Esophagus muscularis mucosa (tissue), 4 donors: ENCODE results near the gene NLK. TPM values are rescaled to one million over a fixed set of nuclear protein-coding genes. Genes with fewer than 3 reads are reported as not detected.

Experiments used
- DNase-seq: peaks from one replicate; pipeline ENCODE4 v3.0.0-alpha.2; 2017; ENCODE audit errors: extremely low spot score
- H3K27ac ChIP-seq, 4 donors: fragments of 200-600 bp; sonication (generic); replicated peaks in 1 of 4; 1 replicate in 3 of 4; 2 replicates in 1 of 4; pipeline ENCODE4 v1.5.1; 2016 to 2019; ENCODE audit warnings: mild to moderate bottlenecking in 1 of 4
- H3K27me3 ChIP-seq, 4 donors: fragments of 200-600 bp; sonication (generic); one replicate each; pipeline versions ENCODE4 v1.5.1 to v1.6.0; 2016 to 2019
- H3K36me3 ChIP-seq, 4 donors: fragments of 200-600 bp; sonication (generic); one replicate each; pipeline ENCODE4 v1.5.1; 2016 to 2019
- H3K4me1 ChIP-seq, 4 donors: fragments of 200-600 bp; sonication (generic); one replicate each; pipeline ENCODE4 v1.5.1; 2016 to 2019
- H3K4me3 ChIP-seq, 4 donors: fragments of 200-600 bp; sonication (generic); 1 replicate in 2 of 4; 2 replicates in 2 of 4; pipeline ENCODE4 v1.5.1; 2016 to 2019; ENCODE audit warnings: mild to moderate bottlenecking in 4 of 4, moderate library complexity in 1 of 4
- H3K9me3 ChIP-seq, 4 donors: fragments of 200-600 bp; sonication (generic); 1 replicate in 3 of 4; 2 replicates in 1 of 4; pipeline ENCODE4 v1.5.1; 2016 to 2019
- EP300 ChIP-seq: sonication (generic); formaldehyde crosslinking; IDR thresholded peaks from one replicate; pipeline ENCODE4 v1.6.1; 2017; ENCODE audit warnings: antibody characterized with exemption
- POLR2A ChIP-seq: fragments of 450-650 bp; IDR thresholded peaks from one replicate; pipeline ENCODE4 v1.6.1; 2017; ENCODE audit warnings: antibody characterized with exemption, moderate library complexity, mild to moderate bottlenecking, low read depth
- POLR2AphosphoS5 ChIP-seq, 2 donors: sonication (generic); formaldehyde crosslinking; IDR thresholded peaks; one replicate each; pipeline ENCODE4 v1.6.1; 2017; ENCODE audit warnings: antibody characterized with exemption in 2 of 2
- WGBS: methylation state at CpG from one replicate; pipeline ENCODE4 v1.1.5; 2018; 5-methylcytosine and 5-hydroxymethylcytosine counted together
- intact Hi-C: fragments of 100-400 bp; cut with DNase I; formaldehyde crosslinking; loops from one replicate; pipeline ENCODE4 v1.15.1; 2023
- total RNA-seq, 4 donors: library from RNA; depleted of rRNA; stranded (reverse); fragments of >200 nt; gene quantifications; one replicate each; pipeline versions ENCODE4 v1.1.0 to v1.2.1, GENCODE V29; 2016
- TF ChIP-seq, protein P1 (sequence below), 3 experiments: fragments of 200-600 bp in 2 of 3; fragments of 450-650 bp in 1 of 3; sonication (generic) in 2 of 3; IDR thresholded peaks; one replicate each; pipeline ENCODE4 v1.5.1; 2017 to 2019; ENCODE audit warnings: antibody characterized with exemption in 3 of 3, mild to moderate bottlenecking in 2 of 3, moderate library complexity in 1 of 3

Gene NLK
- total RNA-seq, 4 donors from 2014 or later: 10.1 to 16.2 (median 12.6) TPM

DNA sequence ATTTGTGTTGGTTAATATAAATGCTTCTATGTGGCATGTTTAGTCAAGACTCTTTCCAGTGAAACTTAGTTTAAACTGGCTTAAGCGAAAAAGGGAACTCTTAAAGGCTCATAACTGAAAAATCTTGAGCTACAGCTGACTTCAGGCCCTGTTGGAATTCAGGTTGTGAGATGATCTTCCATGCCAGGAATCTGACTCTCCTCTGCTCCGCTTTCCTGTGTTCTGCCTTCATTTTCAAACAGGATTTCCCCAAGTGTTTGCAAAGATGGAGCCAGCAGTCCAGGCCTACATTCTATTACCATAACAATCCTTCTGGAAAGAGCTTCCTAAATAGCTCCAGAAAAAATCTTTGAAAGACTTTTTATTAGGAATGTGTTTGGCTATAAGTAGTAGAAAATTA lies 134.9 kb downstream of the NLK start:
- no peak for DNase-seq
- Histone ChIP-seq H3K27ac (no peak overlapping the region), H3K36me3 (peaks cover 0 to 33% (median 14%) of the 10 kb centered on the region in 4 donors), H3K9me3 (no peaks in the 10 kb centered on the region), H3K4me3 (no peak overlapping the region), H3K4me1 (no peaks in the 10 kb centered on the region), H3K27me3 (no peaks in the 10 kb centered on the region)
- 95% methylated on average over 2 of the region's 2 CpGs for WGBS
- TF ChIP-seq, protein P1, sequence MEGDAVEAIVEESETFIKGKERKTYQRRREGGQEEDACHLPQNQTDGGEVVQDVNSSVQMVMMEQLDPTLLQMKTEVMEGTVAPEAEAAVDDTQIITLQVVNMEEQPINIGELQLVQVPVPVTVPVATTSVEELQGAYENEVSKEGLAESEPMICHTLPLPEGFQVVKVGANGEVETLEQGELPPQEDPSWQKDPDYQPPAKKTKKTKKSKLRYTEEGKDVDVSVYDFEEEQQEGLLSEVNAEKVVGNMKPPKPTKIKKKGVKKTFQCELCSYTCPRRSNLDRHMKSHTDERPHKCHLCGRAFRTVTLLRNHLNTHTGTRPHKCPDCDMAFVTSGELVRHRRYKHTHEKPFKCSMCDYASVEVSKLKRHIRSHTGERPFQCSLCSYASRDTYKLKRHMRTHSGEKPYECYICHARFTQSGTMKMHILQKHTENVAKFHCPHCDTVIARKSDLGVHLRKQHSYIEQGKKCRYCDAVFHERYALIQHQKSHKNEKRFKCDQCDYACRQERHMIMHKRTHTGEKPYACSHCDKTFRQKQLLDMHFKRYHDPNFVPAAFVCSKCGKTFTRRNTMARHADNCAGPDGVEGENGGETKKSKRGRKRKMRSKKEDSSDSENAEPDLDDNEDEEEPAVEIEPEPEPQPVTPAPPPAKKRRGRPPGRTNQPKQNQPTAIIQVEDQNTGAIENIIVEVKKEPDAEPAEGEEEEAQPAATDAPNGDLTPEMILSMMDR (IDR thresholded peaks at IDR 0.05): no peak
- no peak for TF ChIP-seq POLR2AphosphoS5 (IDR thresholded peaks at IDR 0.05)
- no peak for TF ChIP-seq EP300
- no peak for TF ChIP-seq POLR2A
- intact Hi-C loops: no loop called here

DNA sequence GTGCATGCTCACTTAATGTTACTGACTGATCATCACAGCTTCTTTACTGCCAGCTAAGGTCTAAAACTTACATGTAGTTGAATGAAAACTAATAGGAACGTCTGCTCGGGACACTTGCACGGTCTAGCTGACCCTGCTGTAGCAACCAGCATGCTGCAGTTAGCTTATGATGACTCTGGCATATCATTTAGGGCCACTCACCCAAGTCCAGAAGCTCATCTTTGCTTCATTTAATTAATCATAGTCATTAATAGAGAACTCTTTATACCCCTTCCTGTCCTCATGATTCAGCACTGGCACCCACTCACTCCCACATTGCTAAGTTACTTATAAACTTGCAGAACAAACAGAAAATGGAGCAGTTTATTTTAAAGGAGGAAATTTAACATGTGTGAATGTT lies 136.3 kb downstream of the NLK start:
- intact Hi-C loops: no loop called here
- Histone ChIP-seq H3K27me3 (no peaks in the 10 kb centered on the region), H3K4me3 (no peak overlapping the region), H3K27ac (no peak overlapping the region), H3K36me3 (peaks cover 0 to 18% (median 5%) of the 10 kb centered on the region in 4 donors), H3K9me3 (no peaks in the 10 kb centered on the region), H3K4me1 (no peaks in the 10 kb centered on the region)
- 91% methylated on average over 3 of the region's 3 CpGs for WGBS
- TF ChIP-seq POLR2A (no peak), EP300 (no peak), POLR2AphosphoS5 (IDR thresholded peaks at IDR 0.05) (no peak)
- TF ChIP-seq, protein P1 (IDR thresholded peaks at IDR 0.05): no peak
- no peak for DNase-seq

DNA sequence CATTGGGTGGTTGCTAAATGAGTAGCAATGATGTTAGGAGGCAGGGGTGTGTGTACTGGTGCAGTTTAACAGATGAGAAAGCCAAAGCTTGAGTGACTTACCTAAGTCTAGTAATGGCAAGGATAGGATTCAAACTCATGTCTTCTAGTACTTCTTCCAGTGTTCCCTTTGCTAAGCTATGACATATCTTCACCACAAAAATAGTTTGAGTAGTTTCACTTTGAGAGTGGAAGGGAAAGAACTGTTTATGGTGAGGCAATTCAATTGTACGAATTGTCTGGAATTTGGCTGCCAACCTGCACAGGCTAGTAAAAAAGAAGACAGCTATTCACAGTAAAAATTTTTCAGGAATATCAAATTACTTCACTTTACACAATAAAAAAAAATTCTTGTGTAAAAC lies 138.0 kb downstream of the NLK start:
- Histone ChIP-seq H3K9me3 (no peaks in the 10 kb centered on the region), H3K4me3 (no peak overlapping the region), H3K36me3 (peaks cover 0 to 13% (median 6%) of the 10 kb centered on the region in 4 donors), H3K4me1 (no peaks in the 10 kb centered on the region), H3K27ac (no peak overlapping the region), H3K27me3 (no peaks in the 10 kb centered on the region)
- TF ChIP-seq POLR2A (no peak), POLR2AphosphoS5 (IDR thresholded peaks at IDR 0.05) (no peak), EP300 (no peak)
- TF ChIP-seq, protein P1 (IDR thresholded peaks at IDR 0.05): no peak
- no peak for DNase-seq
- WGBS: 65% methylated on average over 1 of the region's 1 CpG
- intact Hi-C loops: no loop called here

DNA sequence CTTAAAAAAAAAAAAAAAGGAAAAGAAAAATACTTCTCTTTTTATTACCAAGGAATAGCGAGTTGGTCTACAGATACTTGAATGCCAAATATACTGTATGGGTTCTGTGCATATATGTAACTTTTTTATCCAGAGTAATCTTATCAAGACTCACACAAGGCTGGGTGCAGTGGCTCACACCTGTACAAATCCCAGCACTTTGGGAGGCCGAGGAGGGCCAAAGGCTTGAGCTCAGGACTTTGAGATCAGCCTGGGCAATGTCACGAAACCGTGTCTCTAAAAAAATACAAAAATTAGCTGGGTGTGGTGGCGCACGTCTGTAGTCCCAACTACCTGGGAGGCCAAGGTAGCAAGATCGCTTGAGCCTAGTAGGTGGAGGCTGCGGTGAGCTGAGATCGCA lies 139.1 kb downstream of the NLK start:
- TF ChIP-seq, protein P1 (IDR thresholded peaks at IDR 0.05): no peak
- no peak for TF ChIP-seq EP300
- no peak for TF ChIP-seq POLR2A
- no peak for TF ChIP-seq POLR2AphosphoS5 (IDR thresholded peaks at IDR 0.05)
- Histone ChIP-seq H3K4me1 (no peaks in the 10 kb centered on the region), H3K36me3 (peaks cover 0 to 23% (median 15%) of the 10 kb centered on the region in 4 donors), H3K27ac (no peak overlapping the region), H3K27me3 (no peaks in the 10 kb centered on the region), H3K9me3 (no peaks in the 10 kb centered on the region), H3K4me3 (no peak overlapping the region)
- intact Hi-C loops: no loop called here
- 98% methylated on average over 9 of the region's 9 CpGs for WGBS
- no peak for DNase-seq

DNA sequence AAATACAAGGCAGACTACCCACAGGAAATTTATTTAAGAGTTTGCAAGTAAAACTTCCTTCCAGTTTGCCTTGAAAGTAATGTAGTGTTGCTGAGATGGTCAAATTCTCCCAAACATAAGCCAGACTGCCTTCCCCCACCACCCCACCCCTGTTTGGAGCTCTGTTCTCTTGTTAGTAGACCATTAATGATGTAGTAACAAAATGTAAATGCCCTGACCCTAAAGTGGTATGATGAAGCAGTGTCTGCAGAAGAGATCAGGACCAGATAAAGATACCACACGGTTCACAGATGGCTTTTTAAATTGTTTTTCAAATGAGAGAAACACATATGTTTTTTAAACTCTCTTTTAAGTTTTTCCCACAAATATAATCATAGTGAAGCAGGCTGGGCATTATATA lies 140.1 kb downstream of the NLK start:
- no peak for DNase-seq
- Histone ChIP-seq H3K27me3 (no peaks in the 10 kb centered on the region), H3K4me3 (no peak overlapping the region), H3K4me1 (no peaks in the 10 kb centered on the region), H3K27ac (no peak overlapping the region), H3K9me3 (no peaks in the 10 kb centered on the region), H3K36me3 (peaks cover 0 to 26% (median 14%) of the 10 kb centered on the region in 4 donors)
- TF ChIP-seq EP300 (no peak), POLR2A (no peak), POLR2AphosphoS5 (IDR thresholded peaks at IDR 0.05) (no peak)
- TF ChIP-seq, protein P1 (IDR thresholded peaks at IDR 0.05): no peak
- WGBS: 56% methylated on average over 1 of the region's 1 CpG
- intact Hi-C loops: no loop called here
